ENCODE data around the gene DGKB.

DNA sequence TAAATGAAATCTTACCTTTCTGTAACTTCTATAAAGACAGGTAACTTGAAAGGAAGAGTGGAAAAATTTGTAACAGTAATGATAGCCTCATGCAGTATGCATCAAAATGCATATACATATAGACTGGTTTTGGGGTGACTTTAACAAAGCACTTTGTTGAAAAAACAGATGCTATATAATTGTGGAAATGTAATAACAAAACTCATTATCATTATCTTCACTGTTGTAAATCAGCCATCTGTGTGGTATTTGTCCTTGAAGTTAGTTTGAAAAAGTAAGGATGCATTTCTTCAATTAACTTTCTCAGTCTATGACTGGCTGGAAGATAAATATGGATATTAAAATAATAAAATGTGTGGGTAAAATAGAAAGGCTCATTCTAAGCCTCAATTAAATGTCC is 6.1 kb upstream of the DGKB start:
- TF ChIP-seq CTCF (IDR thresholded peaks at IDR 0.05) (no peak), POLR2A (IDR thresholded peaks at IDR 0.05) (no peak)

Data from gastroesophageal sphincter (tissue), 3 donors.